GM10266 (cell line): ENCODE results near the gene DTX1.

Experiments used
- DNase-seq: peaks from one replicate; pipeline ENCODE4 v3.0.0; 2012; ENCODE audit errors: extremely low spot score
- CTCF ChIP-seq: IDR thresholded peaks from 2 replicates; pipeline ENCODE4 v1.5.1; 2012; ENCODE audit warnings: mild to moderate bottlenecking, low read depth; ENCODE audit not compliant: control insufficient read depth, insufficient read depth; ENCODE audit errors: missing control alignments

The DTX1 gene

DNA sequence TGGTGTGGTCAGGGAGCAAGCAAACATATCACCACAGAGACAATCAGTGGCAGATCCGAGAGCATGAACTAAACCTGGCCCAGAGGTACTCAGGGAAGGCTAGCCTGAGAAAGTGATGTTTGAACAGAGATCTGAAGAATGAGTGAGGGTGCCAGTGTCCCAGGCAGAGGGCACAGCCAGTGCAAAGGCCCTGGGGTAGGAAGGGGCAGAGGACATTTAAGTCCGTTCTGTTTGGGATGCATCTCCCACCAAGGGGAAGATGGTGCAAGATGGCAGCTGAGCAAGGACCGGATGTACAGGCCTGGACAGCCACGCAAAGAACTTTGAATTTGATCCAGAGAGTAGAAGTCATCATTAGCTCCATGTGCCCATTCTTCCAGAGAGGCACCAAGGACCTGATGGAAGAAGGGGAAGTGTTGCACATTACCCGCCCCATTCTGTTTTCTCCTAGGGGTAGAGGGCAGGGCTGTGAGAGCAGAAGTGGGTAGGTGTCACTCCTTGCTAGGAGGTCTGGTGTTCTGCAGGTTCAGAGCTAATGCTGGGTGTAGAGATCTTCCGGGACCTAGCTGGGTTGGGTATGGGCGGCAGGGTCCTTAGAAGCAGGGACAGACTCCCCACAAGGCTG, 3.9 kb downstream of the DTX1 start:
- no peak for DNase-seq

GRCh38 chr12:113061061-113061694, 4.6 kb downstream of the DTX1 start:
- TF ChIP-seq CTCF = no peak
- DNase-seq = peak; percentile 18

More for the DNA sequence above, 3.9 kb downstream of the DTX1 start:
- no peak for TF ChIP-seq CTCF

DNA sequence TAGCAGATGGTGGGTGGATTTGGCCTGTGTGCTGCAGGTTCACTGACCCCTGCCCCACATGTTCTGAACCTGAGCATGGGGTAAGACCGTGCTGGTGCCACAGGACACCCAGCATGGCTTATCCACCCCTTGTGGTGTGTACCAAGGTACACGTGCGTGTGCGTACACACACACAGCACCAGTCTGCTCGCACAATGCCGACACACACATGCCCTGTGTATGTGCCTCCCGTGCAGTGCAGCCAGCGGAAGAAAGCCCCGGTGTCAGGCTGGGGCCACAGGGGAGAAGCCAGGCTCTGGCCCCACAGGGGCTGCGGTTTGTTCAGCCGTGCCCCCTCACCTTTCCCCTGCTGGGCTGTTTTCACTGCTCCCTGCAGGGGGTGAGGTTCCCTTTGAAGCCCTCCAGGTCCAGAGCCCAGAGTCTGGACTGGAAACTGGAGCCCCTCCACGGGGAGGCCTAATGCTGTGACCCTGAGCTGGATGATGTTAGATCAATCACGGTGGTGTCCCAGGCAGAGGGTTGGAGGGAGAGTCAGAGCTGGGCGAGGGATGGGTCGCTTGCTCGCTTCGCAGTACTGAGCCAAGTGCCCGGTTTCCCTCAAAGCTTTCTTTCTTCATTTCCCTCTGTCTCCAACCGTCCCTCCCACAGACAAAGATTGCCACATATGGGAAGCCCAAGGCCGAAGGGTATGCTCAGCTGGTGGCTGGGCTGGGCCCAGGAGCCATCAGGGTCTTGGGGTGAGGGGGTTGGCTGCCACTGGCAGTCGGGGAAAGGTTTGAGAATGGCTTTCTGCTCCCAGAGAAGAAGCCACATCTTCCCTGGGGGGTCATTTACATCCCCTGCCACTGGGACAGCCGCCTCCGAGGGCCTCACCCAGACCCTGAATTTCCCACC, 6.2 kb downstream of the DTX1 start:
- no peak for TF ChIP-seq CTCF
- DNase-seq = no peak

DNA sequence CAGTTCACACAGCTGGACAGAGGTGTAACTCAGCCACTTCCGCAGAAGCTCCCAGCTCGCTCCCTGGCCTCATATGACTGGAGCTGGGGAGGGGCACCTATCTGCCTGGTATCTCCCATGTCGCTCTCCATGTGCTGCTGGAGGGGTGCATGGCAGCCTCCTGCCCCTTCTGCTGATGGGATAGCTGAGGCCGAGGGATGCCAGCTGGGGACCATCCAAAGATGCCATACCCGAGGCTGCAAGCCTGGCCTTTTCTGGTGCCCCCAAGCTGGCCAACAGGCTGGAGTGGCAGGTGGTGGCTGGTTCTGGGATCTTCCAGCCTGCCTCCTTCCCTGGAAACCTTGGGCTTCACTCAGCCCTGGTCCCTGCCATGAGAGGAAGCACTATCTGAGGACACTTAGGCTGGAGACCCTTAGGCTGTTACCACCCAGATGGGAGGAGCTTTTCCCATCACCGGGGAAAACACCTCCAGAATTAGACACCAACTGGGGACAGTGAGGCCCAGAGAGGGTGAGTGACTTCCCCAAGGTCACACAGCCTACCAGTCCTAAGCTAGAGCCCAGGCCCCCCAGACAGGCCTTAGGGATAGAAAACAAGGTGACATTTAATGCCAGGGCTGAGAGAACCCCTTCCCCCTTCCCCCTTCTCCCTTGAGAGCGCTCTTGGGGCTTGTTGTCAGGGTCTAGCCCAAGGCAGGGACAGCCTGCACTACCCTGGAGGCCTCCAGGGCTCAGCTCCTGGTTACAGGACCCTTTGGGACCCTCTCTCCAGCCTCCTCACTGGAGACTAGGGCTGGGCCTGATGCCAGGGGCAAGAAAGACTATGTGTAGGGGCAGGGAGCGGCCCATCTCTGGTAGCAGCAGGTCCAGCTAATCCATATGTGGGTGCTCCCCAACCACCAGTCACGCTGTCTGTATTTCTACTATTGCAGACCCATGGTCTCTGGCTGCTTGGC, 7.1 kb downstream of the DTX1 start:
- no peak for TF ChIP-seq CTCF
- DNase-seq = no peak

DNA sequence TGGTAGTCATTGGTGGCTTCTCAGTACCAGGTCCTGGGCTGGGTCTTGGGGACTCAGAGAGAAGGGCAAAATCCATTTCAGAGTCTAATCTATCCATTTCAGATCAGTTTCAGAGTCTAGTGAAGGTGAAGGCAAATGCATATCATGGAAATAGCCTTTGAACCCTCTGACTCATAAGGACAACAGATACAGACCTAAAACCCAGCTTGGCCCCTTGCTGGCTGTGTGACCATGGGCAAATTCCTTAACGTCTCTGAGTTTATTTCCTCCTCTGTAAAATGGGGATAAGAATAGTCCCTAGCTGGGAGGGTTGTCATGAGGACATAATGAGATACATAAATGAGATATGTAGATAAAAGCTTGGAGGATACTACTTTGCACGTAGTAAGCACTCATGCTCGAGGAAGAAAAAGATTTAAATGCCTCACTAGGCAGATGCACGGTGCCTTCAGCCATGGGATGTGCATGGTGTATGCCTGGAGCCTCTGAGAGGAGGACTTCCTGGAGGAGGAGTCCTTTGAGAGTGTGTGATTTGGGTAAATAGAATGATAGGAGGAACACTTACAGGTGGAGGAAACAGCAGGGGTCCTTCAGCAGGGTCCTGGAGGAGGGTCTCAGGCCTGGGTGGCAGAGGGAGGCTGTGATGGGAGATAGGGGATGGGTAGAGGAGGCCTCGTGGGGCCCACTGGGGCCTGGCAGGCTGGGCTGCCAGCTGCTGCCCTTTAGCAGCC, 8.0 kb downstream of the DTX1 start:
- TF ChIP-seq CTCF = no peak
- DNase-seq = no peak
